ENCODE measurements around the gene ARF3. TPM values are rescaled to one million over a fixed set of nuclear protein-coding genes. Genes with fewer than 3 reads are reported as not detected.
A peak's percentile ranks its signal among the peaks of the same experiment; 100 is the strongest.

Gene ARF3
- total RNA-seq, 1 experiment from 2014 or later, result 263 TPM

GRCh38 chr12:48973941-48974673, 16.8 kb upstream of the ARF3 start:
- Histone ChIP-seq H3K27ac (ENCODE audit: insufficient read length, low read depth, low read length) (no peak overlapping the region), H3K56ac (ENCODE audit: insufficient read length, low read depth, low read length) (no peak overlapping the region), H2BK15ac (ENCODE audit: low read depth, low read length) (no peak overlapping the region), H3K9ac (ENCODE audit: extremely low read depth, insufficient read length, low read length) (no peak overlapping the region), H3K79me1 (ENCODE audit: insufficient read depth, low read depth, low read length, poor library complexity, severe bottlenecking) (no peaks in the 10 kb centered on the region), H2BK12ac (ENCODE audit: insufficient read length, low read depth, low read length) (no peak overlapping the region), H2BK5ac (ENCODE audit: insufficient read length, low read length) (no peak overlapping the region), H2AK5ac (ENCODE audit: insufficient read length, low read length) (no peak overlapping the region), H4K20me1 (ENCODE audit: control insufficient read depth, insufficient read depth, insufficient read length) (no peaks in the 10 kb centered on the region), H4K8ac (replicated peaks; ENCODE audit: insufficient read length, low read depth, low read length) (no peak overlapping the region), H2BK120ac (ENCODE audit: low read depth, low read length, poor library complexity, severe bottlenecking) (no peak overlapping the region), H3K23ac (ENCODE audit: insufficient read length, low read depth, low read length) (no peak overlapping the region), H3T11ph (ENCODE audit: low read length) (no peak overlapping the region), H3K79me2 (ENCODE audit: insufficient read depth, low read length) (no peaks in the 10 kb centered on the region), H4K5ac (ENCODE audit: insufficient read length, low read depth, low read length) (no peak overlapping the region), H4K91ac (ENCODE audit: insufficient read length, low read depth, low read length) (no peak overlapping the region), H3K9me3 (ENCODE audit: control insufficient read depth, low read depth, low read length) (no peaks in the 10 kb centered on the region), H3K4ac (ENCODE audit: low read depth, low read length) (no peak overlapping the region), H2BK20ac (ENCODE audit: low read depth, low read length, poor library complexity, severe bottlenecking) (no peak overlapping the region), H3K4me2 (ENCODE audit: insufficient read depth, insufficient read length, low read length) (no peak overlapping the region), H3K23me2 (ENCODE audit: insufficient read length, low read depth, low read length, poor library complexity, severe bottlenecking) (peaks cover 9% of the 10 kb centered on the region), H3K4me1 (ENCODE audit: insufficient read depth, low read length) (peaks cover under 1% of the 10 kb centered on the region; the same call in 1 of the 2 replicates), H3K27me3 (ENCODE audit: insufficient read depth, low read length) (peaks cover 91% of the 10 kb centered on the region), H2AFZ (ENCODE audit: low read length) (no peak overlapping the region), H3K18ac (ENCODE audit: insufficient read length, low read depth, low read length) (no peak overlapping the region), H3K14ac (ENCODE audit: insufficient read depth, low read length) (no peak overlapping the region)
- peak overlapping the region in 1 of 2 experiments; percentile 55; a peak in 2 of 5 replicates for H3K4me3 Mint-ChIP-seq
- peaks cover 99% of the 10 kb centered on the region for H3K27me3 Mint-ChIP-seq (ENCODE audit: low read depth)
- peaks cover 5 to 6% of the 10 kb centered on the region in 2 experiments; a peak in 4 of 5 replicates for H3K9me3 Mint-ChIP-seq
- DNase-seq, result peak; percentile 83
- peak; percentile 77 for TF ChIP-seq CTCF (conservative IDR thresholded peaks at IDR 0.05)
- H3K4me1 Mint-ChIP-seq, result peaks cover 32 to 41% of the 10 kb centered on the region in 2 experiments
- no CpG with 5 or more reads among the region's 19 CpGs for WGBS (ENCODE audit: extremely low coverage, insufficient read length, low lambda C conversion rate)
- no peak overlapping the region for H3K27ac Mint-ChIP-seq
- no peaks in the 10 kb centered on the region; a peak in 1 of 7 replicates for H3K36me3 Mint-ChIP-seq (ENCODE audit: insufficient read depth in 1 of 3, low read depth in 3 of 3)
